Endodermal cell (in vitro differentiated cells): Measurements from ENCODE around the gene SORCS2. TPM values are rescaled to one million over a fixed set of nuclear protein-coding genes. Genes with fewer than 3 reads are reported as not detected.

Experiments
- DNase-seq: peaks from one replicate; pipeline ENCODE4 v3.0.0-alpha.2; 2017
- H3K27ac ChIP-seq: 2 replicates; pipeline ENCODE4 v1.5.1; 2013; ENCODE audit warnings: mild to moderate bottlenecking, low read depth, low read length, moderate library complexity
- H3K27me3 ChIP-seq: 2 replicates; pipeline ENCODE4 v1.6.1; 2013; ENCODE audit warnings: mild to moderate bottlenecking, low read length, moderate library complexity; ENCODE audit not compliant: insufficient read depth, control insufficient read depth, poor library complexity, severe bottlenecking
- H3K36me3 ChIP-seq: 2 replicates; pipeline ENCODE4 v1.7.0; 2013; ENCODE audit warnings: mild to moderate bottlenecking, low read length, moderate library complexity; ENCODE audit not compliant: control insufficient read depth, insufficient read depth
- H3K4me1 ChIP-seq: one replicate; pipeline ENCODE4 v1.7.0; 2013; ENCODE audit warnings: low read length; ENCODE audit not compliant: control insufficient read depth, insufficient read depth
- H3K4me3 ChIP-seq: 2 replicates; pipeline ENCODE4 v1.5.1; 2013; ENCODE audit warnings: mild to moderate bottlenecking, low read length, moderate library complexity
- H3K9ac ChIP-seq: 2 replicates; pipeline ENCODE4 v1.6.1; 2013; ENCODE audit warnings: mild to moderate bottlenecking, low read length, moderate library complexity; ENCODE audit not compliant: poor library complexity, severe bottlenecking; ENCODE audit errors: extremely low read depth
- H3K9me3 ChIP-seq: 2 replicates; pipeline ENCODE4 v1.6.1; 2013; ENCODE audit warnings: mild to moderate bottlenecking, low read length, moderate library complexity; ENCODE audit not compliant: control insufficient read depth
- H3K27ac Mint-ChIP-seq: 2 replicates; pipeline ENCODE4 v1.8.0; 2020; ENCODE audit warnings: mixed read lengths
- H3K27me3 Mint-ChIP-seq: 2 replicates; pipeline ENCODE4 v1.8.0; 2021; ENCODE audit warnings: mild to moderate bottlenecking, mixed read lengths; ENCODE audit not compliant: insufficient read depth
- H3K36me3 Mint-ChIP-seq: 2 replicates; pipeline ENCODE4 v1.8.0; 2020; ENCODE audit warnings: low read depth, mixed read lengths
- H3K4me1 Mint-ChIP-seq: 2 replicates; pipeline ENCODE4 v1.8.0; 2020; ENCODE audit warnings: mixed read lengths
- H3K4me3 Mint-ChIP-seq: 2 replicates; pipeline ENCODE4 v1.8.0; 2020; ENCODE audit warnings: mild to moderate bottlenecking, moderate library complexity, mixed read lengths
- H3K9me3 Mint-ChIP-seq: 2 replicates; pipeline ENCODE4 v1.8.0; 2020; ENCODE audit warnings: mild to moderate bottlenecking, mixed read lengths
- CTCF ChIP-seq: fragments of 200-600 bp; sonication (generic); conservative IDR thresholded peaks from 2 replicates; pipeline ENCODE4 v1.5.0; 2021; ENCODE audit warnings: antibody characterized with exemption, mild to moderate bottlenecking
- WGBS, 2 experiments: methylation state at CpG; one replicate each; pipeline versions ENCODE4 v1.1.5 to v1.1.7; 2013; ENCODE audit warnings: missing lambda C conversion rate in 2 of 2, mixed read lengths in 1 of 2; ENCODE audit not compliant: insufficient coverage in 1 of 2, insufficient read length in 1 of 2; 5-methylcytosine and 5-hydroxymethylcytosine counted together
- total RNA-seq, 2 donors: library from RNA; stranded (reverse); fragmentation: NEBNext Ultra II Directional in 1 of 2; extraction: Animal tissue kit (Norgen Biotek cat#: 25700) in 1 of 2; gene quantifications; 2 replicates in 1 of 2; 3 replicates in 1 of 2; pipeline ENCODE4 v1.2.1, GENCODE V29; 2021

Gene SORCS2
- total RNA-seq, 2 donors from 2014 or later, result 1.4 to 1.9 TPM

- no peak for DNase-seq
- H3K27ac Mint-ChIP-seq, result no peak overlapping the region
- no peak overlapping the region for H3K4me3 Mint-ChIP-seq
- H3K36me3 ChIP-seq, result no peaks in the 10 kb centered on the region
- no peak overlapping the region for H3K4me3 ChIP-seq
- no peaks in the 10 kb centered on the region for H3K36me3 Mint-ChIP-seq
- H3K4me1 ChIP-seq, result no peaks in the 10 kb centered on the region
- H3K27me3 Mint-ChIP-seq, result peaks cover 3% of the 10 kb centered on the region
- no peaks in the 10 kb centered on the region for H3K9me3 ChIP-seq
- H3K9ac ChIP-seq, result no peak overlapping the region
- no peaks in the 10 kb centered on the region for H3K27me3 ChIP-seq
- 89 to 90% methylated on average over 4 to 7 of the region's 7 CpGs for WGBS, 2 experiments
- H3K27ac ChIP-seq, result no peak overlapping the region
- H3K9me3 Mint-ChIP-seq, result peaks cover 2% of the 10 kb centered on the region
- no peak for TF ChIP-seq CTCF
- no peaks in the 10 kb centered on the region for H3K4me1 Mint-ChIP-seq
These were observed 446.8 kb downstream of the SORCS2 start for GRCh38 chr4:7638984-7639789.

GRCh38 chr4:7640136-7640535 is 447.8 kb downstream of the SORCS2 start:
- Mint-ChIP-seq H3K27ac (no peak overlapping the region), H3K27me3 (peaks cover 5% of the 10 kb centered on the region), H3K9me3 (peaks cover 8% of the 10 kb centered on the region), H3K36me3 (no peaks in the 10 kb centered on the region), H3K4me3 (no peak overlapping the region), H3K4me1 (no peaks in the 10 kb centered on the region)
- no peak overlapping the region for H3K27ac ChIP-seq
- no peak for DNase-seq
- peaks cover 2% of the 10 kb centered on the region for H3K9me3 ChIP-seq
- 63 to 76% methylated on average over 2 to 6 of the region's 6 CpGs for WGBS, 2 experiments
- no peaks in the 10 kb centered on the region for H3K4me1 ChIP-seq
- TF ChIP-seq CTCF, result no peak
- no peak overlapping the region for H3K9ac ChIP-seq
- no peaks in the 10 kb centered on the region for H3K27me3 ChIP-seq
- H3K36me3 ChIP-seq, result no peaks in the 10 kb centered on the region
- no peak overlapping the region for H3K4me3 ChIP-seq

GRCh38 chr4:7641712-7642111 is 449.4 kb downstream of the SORCS2 start:
- Histone ChIP-seq H3K27me3 (no peaks in the 10 kb centered on the region), H3K9me3 (peaks cover 5% of the 10 kb centered on the region), H3K4me1 (no peaks in the 10 kb centered on the region), H3K9ac (no peak overlapping the region), H3K4me3 (no peak overlapping the region), H3K36me3 (no peaks in the 10 kb centered on the region), H3K27ac (no peak overlapping the region)
- H3K27ac Mint-ChIP-seq, result no peak overlapping the region
- H3K36me3 Mint-ChIP-seq, result no peaks in the 10 kb centered on the region
- DNase-seq, result no peak
- H3K4me3 Mint-ChIP-seq, result no peak overlapping the region
- peaks cover 11% of the 10 kb centered on the region for H3K9me3 Mint-ChIP-seq
- peaks cover 5% of the 10 kb centered on the region for H3K27me3 Mint-ChIP-seq
- H3K4me1 Mint-ChIP-seq, result no peaks in the 10 kb centered on the region
- no peak for TF ChIP-seq CTCF
